ENCODE results near the gene PSMD3.
"Not testable (repeated sequence)": the region's sequence is repeated elsewhere in the genome, so short reads cannot be mapped to it uniquely, and the experiment has no call there.

Gene PSMD3

GRCh38 chr17:39939106-39939505 is 41.5 kb upstream of the PSMD3 start:
- POLR2A ChIA-PET (ENCODE audit: low non-redundant PET) = interaction anchor here (0.6 kb wide), 1 partner anchor 40 kb away, joined by 3 read pairs; no protein-coding TSS in a partner anchor
- no peak for DNase-seq (ENCODE audit: low spot score)
- H3K27ac ChIP-seq = no peak overlapping the region
- CTCF ChIA-PET = no interaction called here
- TF ChIP-seq CTCF (conservative IDR thresholded peaks at IDR 0.05; ENCODE audit: low read depth) = no peak

- peak overlapping the region; percentile 1; the same call in 1 of the 2 replicates for H3K27ac ChIP-seq
- no peak for DNase-seq (ENCODE audit: low spot score)
- CTCF ChIA-PET = interaction anchor here (0.6 kb wide), 1 partner anchor 12 kb away, joined by 3 read pairs; no protein-coding TSS in a partner anchor
- POLR2A ChIA-PET (ENCODE audit: low non-redundant PET) = interaction anchor here (0.6 kb wide), 1 partner anchor 39 kb away, joined by 3 read pairs; no protein-coding TSS in a partner anchor
- no peak for TF ChIP-seq CTCF (conservative IDR thresholded peaks at IDR 0.05; ENCODE audit: low read depth)
These were observed 40.8 kb upstream of the PSMD3 start for GRCh38 chr17:39939588-39940419.

GRCh38 chr17:39943702-39944392 is 36.8 kb upstream of the PSMD3 start:
- no peak for DNase-seq (ENCODE audit: low spot score)
- H3K27ac ChIP-seq = no peak overlapping the region
- CTCF ChIA-PET = no interaction called here
- POLR2A ChIA-PET (ENCODE audit: low non-redundant PET) = no interaction called here
- no peak for TF ChIP-seq CTCF (conservative IDR thresholded peaks at IDR 0.05; ENCODE audit: low read depth)

- ChIA-PET CTCF (no interaction called here), POLR2A (ENCODE audit: low non-redundant PET) (no interaction called here)
- no peak for TF ChIP-seq CTCF (conservative IDR thresholded peaks at IDR 0.05; ENCODE audit: low read depth)
- no peak for DNase-seq (ENCODE audit: low spot score)
- no peak overlapping the region for H3K27ac ChIP-seq
These were observed 36.3 kb upstream of the PSMD3 start for GRCh38 chr17:39944393-39944711.

- no peak for DNase-seq (ENCODE audit: low spot score)
- no peak for TF ChIP-seq CTCF (conservative IDR thresholded peaks at IDR 0.05; ENCODE audit: low read depth)
- CTCF ChIA-PET = interaction anchor here (0.7 kb wide), 1 partner anchor 46 kb away, joined by 3 read pairs; no protein-coding TSS in a partner anchor
- POLR2A ChIA-PET (ENCODE audit: low non-redundant PET) = no interaction called here
- peak overlapping the region; percentile 66 for H3K27ac ChIP-seq
These were observed 33.9 kb upstream of the PSMD3 start for GRCh38 chr17:39946551-39947330.

- CTCF ChIA-PET; H3K27ac ChIP-seq; POLR2A ChIA-PET (ENCODE audit: low non-redundant PET); DNase-seq (ENCODE audit: low spot score): not testable (repeated sequence)
These were observed 32.1 kb upstream of the PSMD3 start for GRCh38 chr17:39948489-39948828.

Measured in RWPE1 (cell line).